HG02642 (cell line): ENCODE measurements around the gene CPNE4.
"Not testable (repeated sequence)": the region's sequence is repeated elsewhere in the genome, so short reads cannot be mapped to it uniquely, and the experiment has no call there.

Experiments
- ATAC-seq: cut with Tn5 transposase; IDR thresholded peaks from one replicate; pipeline ENCODE4 v1.9.1; 2021; ENCODE audit warnings: mild to moderate bottlenecking; ENCODE audit not compliant: unreplicated experiment, poor library complexity

Gene CPNE4

GRCh38 chr3:131885871-131886270 is 148.9 kb downstream of the CPNE4 start:
- not testable (repeated sequence) for ATAC-seq

- no peak for ATAC-seq
Measured at GRCh38 chr3:131883711-131884407, 151.0 kb downstream of the CPNE4 start.

GRCh38 chr3:131883086-131883485 is 151.7 kb downstream of the CPNE4 start:
- no peak for ATAC-seq

GRCh38 chr3:131881777-131882176 is 153.0 kb downstream of the CPNE4 start:
- no peak for ATAC-seq

- ATAC-seq = no peak
Measured at GRCh38 chr3:131880948-131881347, 153.9 kb downstream of the CPNE4 start.

- no peak for ATAC-seq
Measured at GRCh38 chr3:131868203-131868602, 166.6 kb downstream of the CPNE4 start.

GRCh38 chr3:131856171-131856570 is 178.6 kb downstream of the CPNE4 start:
- no peak for ATAC-seq

- no peak for ATAC-seq
Measured at GRCh38 chr3:131850223-131850622, 184.6 kb downstream of the CPNE4 start.

GRCh38 chr3:131849616-131850015 is 185.2 kb downstream of the CPNE4 start:
- no peak for ATAC-seq

GRCh38 chr3:131847966-131848510 is 186.8 kb downstream of the CPNE4 start:
- no peak for ATAC-seq

- no peak for ATAC-seq
Measured at GRCh38 chr3:131846296-131846924, 188.4 kb downstream of the CPNE4 start.

- ATAC-seq = no peak
Measured at GRCh38 chr3:131843174-131843573, 191.6 kb downstream of the CPNE4 start.

- ATAC-seq = no peak
Measured at GRCh38 chr3:131840156-131840797, 194.5 kb downstream of the CPNE4 start.

- no peak for ATAC-seq
Measured at GRCh38 chr3:131835906-131836305, 198.9 kb downstream of the CPNE4 start.

GRCh38 chr3:131831608-131832007 is 203.2 kb downstream of the CPNE4 start:
- no peak for ATAC-seq

GRCh38 chr3:131821191-131821762 is 213.5 kb downstream of the CPNE4 start:
- no peak for ATAC-seq

- no peak for ATAC-seq
Measured at GRCh38 chr3:131819381-131820055, 215.3 kb downstream of the CPNE4 start.

- no peak for ATAC-seq
Measured at GRCh38 chr3:131812433-131812832, 222.4 kb downstream of the CPNE4 start.

GRCh38 chr3:131811481-131811880 is 223.3 kb downstream of the CPNE4 start:
- no peak for ATAC-seq

- ATAC-seq = no peak
Measured at GRCh38 chr3:131807822-131808221, 227.0 kb downstream of the CPNE4 start.
